Heart left ventricle (tissue), 16 donors: ENCODE results near the gene DSCAM. TPM values are rescaled to one million over a fixed set of nuclear protein-coding genes. Genes with fewer than 3 reads are reported as not detected.

Experiments used
- ATAC-seq, 4 donors: fragments of 200-7000 bp; cut with Tn5 transposase; one replicate each; pipeline ENCODE4 v1.9.1; 2020 to 2022; ENCODE audit warnings: moderate library complexity in 4 of 4, mild to moderate bottlenecking in 3 of 4, moderate number of reproducible peaks in 1 of 4
- DNase-seq, 5 donors: peaks; one replicate each; pipeline ENCODE4 v3.0.0-alpha.2; 2020
- H3K27ac ChIP-seq, 12 donors: fragments of 200-600 bp; sonication (generic) in 4 of 12; one replicate each; pipeline versions ENCODE4 v1.5.0 to v1.8.0; 2016 to 2022; ENCODE audit warnings: mild to moderate bottlenecking in 2 of 12
- H3K27me3 ChIP-seq, 9 donors: fragments of 200-600 bp; sonication (generic) in 2 of 9; one replicate each; pipeline versions ENCODE4 v1.5.1 to v1.8.0; 2016 to 2022; ENCODE audit warnings: mild to moderate bottlenecking in 3 of 9
- H3K36me3 ChIP-seq, 9 donors: fragments of 200-600 bp; sonication (generic) in 2 of 9; one replicate each; pipeline versions ENCODE4 v1.5.0 to v1.8.0; 2018 to 2022; ENCODE audit warnings: mild to moderate bottlenecking in 2 of 9
- H3K4me1 ChIP-seq, 12 donors: fragments of 200-600 bp; sonication (generic) in 4 of 12; one replicate each; pipeline versions ENCODE4 v1.5.0 to v1.8.0; 2016 to 2022; ENCODE audit warnings: mild to moderate bottlenecking in 3 of 12
- H3K4me3 ChIP-seq, 12 donors: fragments of 200-600 bp; sonication (generic) in 4 of 12; one replicate each; pipeline versions ENCODE4 v1.5.0 to v1.8.0; 2017 to 2022; ENCODE audit warnings: mild to moderate bottlenecking in 9 of 12, moderate library complexity in 4 of 12
- H3K9me3 ChIP-seq, 12 donors: fragments of 200-600 bp; sonication (generic) in 4 of 12; one replicate each; pipeline versions ENCODE4 v1.5.0 to v1.8.0; 2016 to 2022; ENCODE audit warnings: mild to moderate bottlenecking in 1 of 12
- CTCF ChIP-seq, 12 donors: fragments of 200-600 bp; sonication (generic) in 4 of 12; IDR thresholded peaks; one replicate each; pipeline versions ENCODE4 v1.5.0 to v1.8.0; 2018 to 2022; ENCODE audit warnings: antibody characterized with exemption in 12 of 12, mild to moderate bottlenecking in 5 of 12
- POLR2A ChIP-seq, 2 donors: fragments of 450-650 bp; IDR thresholded peaks; one replicate each; pipeline ENCODE4 v1.6.1; 2017; ENCODE audit warnings: antibody characterized with exemption in 2 of 2, mild to moderate bottlenecking in 2 of 2, moderate library complexity in 2 of 2
- WGBS, 4 donors: extraction: QIAGEN DNeasy Blood & Tissue Kit in 2 of 4; methylation state at CpG; one replicate each; pipeline versions ENCODE4 v1.1.5 to v1.1.7; 2013 to 2018; 5-methylcytosine and 5-hydroxymethylcytosine counted together
- intact Hi-C, 10 donors: fragments of 100-400 bp; cut with DNase I; formaldehyde crosslinking; loops; one replicate each; pipeline versions ENCODE4 v1.11.1 to v1.14.2; 2022
- polyA plus RNA-seq, 2 donors: library from polyadenylated mRNA; stranded (reverse); fragments of 200-250 nt; gene quantifications; one replicate each; pipeline ENCODE4 v1.2.3, GENCODE V29; 2013
- total RNA-seq, 9 donors: library from RNA; depleted of rRNA in 2 of 9; stranded (reverse); fragments of >200 nt in 2 of 9; fragmentation: NEBNext Ultra II Directional in 3 of 9; extraction: Animal tissue kit (Norgen Biotek cat#: 25700) in 3 of 9; gene quantifications; one replicate each; pipeline versions ENCODE4 v1.1.0 to v1.2.4, GENCODE V29; 2016 to 2023
- donor health status: ischemic (EF 13 %, LVEDD 7.1; RV severe dilation, severe dysfunction).
- donor health status: healthy with polysubstance abuse.
- donor health status: DM: no; HTN: yes; CAD: no.
- donor health status: DM: no; HTN: no; CAD: no.
- donor health status: ischemic (EF 25% LVEDD 6.9; RV normal size, moderate dysfunction).
- donor health status: ischemic (EF 25% LVEDD 5.7; RV mildly dilated, moderate dysfunction).
- donor health status: healthy.
- donor health status: DM: yes; HTN: yes; CAD: no.
- donor health status: ischemic (EF 35%, LVEDD 5.7; RV mildly dilated, moderate dysfunction).
- donor health status: nonischemic (EF 11% LVEDD 7.7; RV severe dilation, severe dysfunction).
- donor health status: DM: yes; HTN: yes; CAD: no.
- donor health status: PGD.
- donor health status: ischemic (EF 29% LVEDD 5.4; RV normal size, mild dysfunction).
- donor health status: nonischemic (EF 23%, LVEDD 6.1; RV moderate dilation, normal function).

The DSCAM gene
- total and polyA plus RNA-seq, 11 donors, result 0.03 TPM; not detected in 10

- no peaks in the 10 kb centered on the region for H3K36me3 ChIP-seq
- WGBS, 4 donors, result 86 to 95% (median 89%) methylated on average over 9 of the region's 9 CpGs
- intact Hi-C loops, result no loop called here
- no peaks in the 10 kb centered on the region for H3K4me1 ChIP-seq
- H3K9me3 ChIP-seq, result no peaks in the 10 kb centered on the region
- no peak for ATAC-seq
- H3K4me3 ChIP-seq, result no peak overlapping the region
- no peak for DNase-seq
- H3K27ac ChIP-seq, result no peak overlapping the region
- H3K27me3 ChIP-seq, result no peaks in the 10 kb centered on the region
- TF ChIP-seq CTCF (IDR thresholded peaks at IDR 0.05) (no peak), POLR2A (IDR thresholded peaks at IDR 0.05) (no peak)
Measured at GRCh38 chr21:40014394-40014793, 832.6 kb downstream of the DSCAM start.

DNA sequence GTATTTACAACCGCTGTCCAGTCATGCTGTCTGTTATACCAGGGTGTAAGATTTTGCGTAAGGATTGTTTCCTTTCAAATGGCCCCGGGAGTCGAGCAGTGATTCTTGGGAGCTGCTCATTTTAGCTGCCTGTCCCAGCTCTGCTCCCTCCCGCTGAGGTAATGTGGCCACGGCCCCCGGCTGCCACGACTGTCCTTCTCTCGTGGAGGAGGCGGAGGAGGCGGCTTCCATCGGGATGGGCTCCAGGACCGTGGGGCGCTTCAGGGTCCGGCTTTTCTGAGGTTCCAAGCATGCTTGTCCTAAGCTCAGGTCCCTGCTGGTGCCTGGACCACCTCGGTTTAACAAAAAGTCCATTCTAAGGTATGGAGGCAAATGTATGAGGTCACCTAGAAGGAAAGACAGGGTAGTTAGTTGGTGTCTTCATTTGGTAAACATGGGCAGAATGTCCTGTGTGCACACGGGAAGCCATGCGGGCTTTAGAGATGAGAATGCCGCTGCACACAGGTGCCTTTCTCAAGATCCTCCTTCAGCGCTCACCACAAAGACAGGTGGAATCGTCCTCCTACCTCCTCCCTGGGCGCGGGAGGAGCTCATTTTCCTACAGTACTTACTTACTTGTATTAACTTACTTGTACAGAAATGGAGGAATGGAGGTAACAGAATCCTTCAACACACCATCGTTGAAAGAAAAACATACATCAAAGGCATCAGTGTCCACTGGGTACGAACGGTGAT lies 833.8 kb downstream of the DSCAM start:
- no peaks in the 10 kb centered on the region for H3K4me1 ChIP-seq
- no peak for DNase-seq
- H3K36me3 ChIP-seq, result no peaks in the 10 kb centered on the region
- intact Hi-C loops, result no loop called here
- H3K9me3 ChIP-seq, result no peaks in the 10 kb centered on the region
- no peak for ATAC-seq
- no peak for TF ChIP-seq CTCF (IDR thresholded peaks at IDR 0.05)
- TF ChIP-seq POLR2A (IDR thresholded peaks at IDR 0.05), result no peak
- no peaks in the 10 kb centered on the region for H3K27me3 ChIP-seq
- no peak overlapping the region for H3K27ac ChIP-seq
- no peak overlapping the region for H3K4me3 ChIP-seq
- 86 to 91% (median 89%) methylated on average over 19 to 26 of the region's 26 CpGs for WGBS, 4 donors

- H3K9me3 ChIP-seq, result no peaks in the 10 kb centered on the region
- peak overlapping the region in 1 of 12 donors; percentile 65 for H3K27ac ChIP-seq
- intact Hi-C loops, result no loop called here
- no peak for DNase-seq
- H3K36me3 ChIP-seq, result no peaks in the 10 kb centered on the region
- 59 to 78% (median 69%) methylated on average over 1 of the region's 1 CpG for WGBS, 4 donors
- no peak overlapping the region for H3K4me3 ChIP-seq
- TF ChIP-seq POLR2A (IDR thresholded peaks at IDR 0.05) (no peak), CTCF (IDR thresholded peaks at IDR 0.05) (no peak)
- no peak for ATAC-seq
- no peaks in the 10 kb centered on the region for H3K4me1 ChIP-seq
- H3K27me3 ChIP-seq, result no peaks in the 10 kb centered on the region
Measured at GRCh38 chr21:40011371-40011770, 835.6 kb downstream of the DSCAM start.

DNA sequence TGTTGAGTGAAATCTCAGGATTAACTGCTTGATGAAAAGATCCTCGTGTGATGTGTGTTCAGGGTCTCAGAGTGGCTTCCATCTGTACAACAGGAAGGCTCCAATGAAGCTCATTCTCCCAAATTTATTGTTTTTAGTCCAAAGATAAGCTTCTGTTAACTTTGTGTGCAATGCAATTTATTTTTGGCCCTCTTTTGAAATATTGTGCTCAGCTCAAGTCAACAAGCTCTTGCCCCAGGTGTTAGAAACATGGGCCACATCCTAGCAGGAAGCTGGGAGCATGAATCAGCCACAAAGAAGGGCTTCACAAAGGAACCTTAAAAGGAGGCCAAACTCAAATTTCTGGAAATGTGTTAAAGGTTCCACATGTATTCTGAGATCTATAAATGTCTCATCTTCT lies 844.0 kb downstream of the DSCAM start:
- no peak for DNase-seq
- intact Hi-C loops, result no loop called here
- ATAC-seq, result no peak
- peaks cover 0 to 3% (median 0%) of the 10 kb centered on the region in 12 donors for H3K4me1 ChIP-seq
- 36 to 73% (median 56%) methylated on average over 1 of the region's 1 CpG for WGBS, 4 donors
- H3K27me3 ChIP-seq, result peaks cover 0 to 5% (median 0%) of the 10 kb centered on the region in 9 donors
- H3K27ac ChIP-seq, result no peak overlapping the region
- no peak overlapping the region for H3K4me3 ChIP-seq
- no peaks in the 10 kb centered on the region for H3K9me3 ChIP-seq
- no peaks in the 10 kb centered on the region for H3K36me3 ChIP-seq
- TF ChIP-seq CTCF (IDR thresholded peaks at IDR 0.05) (no peak), POLR2A (IDR thresholded peaks at IDR 0.05) (no peak)
